GM19467 (cell line): Measurements from ENCODE around the gene MPPED1.

Source experiments
- ATAC-seq: cut with Tn5 transposase; IDR thresholded peaks from one replicate; pipeline ENCODE4 v1.9.1; 2021; ENCODE audit warnings: mild to moderate bottlenecking, moderate library complexity; ENCODE audit not compliant: unreplicated experiment

The MPPED1 gene

GRCh38 chr22:43535741-43536140, 123.9 kb downstream of the MPPED1 start:
- no peak for ATAC-seq

DNA sequence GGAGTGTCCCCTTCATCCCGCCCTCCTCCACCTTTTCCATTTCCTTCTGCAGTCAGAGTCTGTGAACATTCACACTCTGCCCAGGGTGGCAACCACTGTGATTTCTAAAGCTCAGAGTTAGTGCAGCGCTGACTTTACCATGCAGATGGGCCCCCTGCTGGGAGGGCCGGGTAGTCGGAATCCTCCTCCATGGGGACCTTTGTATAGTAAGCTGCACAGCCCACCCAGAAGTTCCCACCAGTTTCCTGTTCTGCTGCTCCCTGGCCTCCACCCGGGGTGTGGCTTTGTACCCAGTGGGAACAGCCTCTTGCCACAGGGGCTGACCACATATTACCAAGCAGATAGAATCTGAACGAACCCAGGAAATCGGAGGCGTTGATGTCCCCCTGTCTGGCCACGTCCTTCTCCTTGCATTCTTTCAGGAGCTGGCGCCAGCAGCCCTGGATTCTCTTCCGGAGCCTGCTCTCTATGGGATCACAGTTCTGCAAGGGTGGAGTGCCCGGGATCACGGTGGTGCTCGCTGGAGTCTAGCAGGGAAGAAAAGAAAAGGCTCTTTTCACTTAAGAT, 125.3 kb downstream of the MPPED1 start:
- ATAC-seq, result no peak

GRCh38 chr22:43539572-43540528, 128.0 kb downstream of the MPPED1 start:
- no peak for ATAC-seq

- ATAC-seq, result no peak
These were observed 128.7 kb downstream of the MPPED1 start for GRCh38 chr22:43540529-43540923.

GRCh38 chr22:43541022-43541421, 129.2 kb downstream of the MPPED1 start:
- ATAC-seq, result no peak

- ATAC-seq, result no peak
These were observed 129.9 kb downstream of the MPPED1 start for GRCh38 chr22:43541462-43542407.

- ATAC-seq, result no peak
These were observed 131.1 kb downstream of the MPPED1 start for GRCh38 chr22:43542681-43543521.

DNA sequence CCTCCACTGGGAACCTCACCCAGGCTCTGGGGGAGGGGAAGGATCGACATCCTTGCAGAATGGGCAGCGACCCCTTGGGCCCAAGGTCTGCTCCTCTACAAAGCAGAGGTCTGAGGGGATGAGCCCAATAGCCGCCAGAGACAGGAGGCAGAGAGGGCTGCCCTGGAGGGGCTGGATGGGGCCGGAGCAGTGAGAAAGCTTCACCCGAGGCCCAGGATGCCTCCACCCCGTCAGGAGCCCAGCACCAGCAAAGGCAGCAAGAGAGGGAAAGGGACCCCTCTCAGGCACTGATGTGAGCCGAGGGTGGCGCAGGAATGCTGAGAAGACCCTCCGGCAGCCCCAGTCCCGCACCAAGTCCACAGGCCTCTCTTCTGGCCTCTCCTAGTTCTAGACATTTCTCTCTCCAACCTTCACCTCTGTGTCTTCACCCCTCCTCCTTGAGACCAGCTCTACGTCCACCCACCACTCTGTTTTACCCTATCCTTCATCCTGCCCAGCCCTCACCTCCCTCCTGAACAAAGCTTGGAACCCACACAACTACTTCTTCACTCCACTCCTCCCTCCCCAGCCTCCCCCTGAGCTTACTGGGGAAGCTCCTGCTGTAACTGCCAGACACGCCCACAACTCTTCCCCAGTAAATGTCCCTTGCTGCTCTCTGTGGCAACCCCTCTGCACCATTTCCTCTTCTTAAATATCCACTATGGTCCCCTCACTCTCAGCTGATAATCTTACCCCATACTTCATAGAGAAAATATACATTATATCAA, 131.9 kb downstream of the MPPED1 start:
- no peak for ATAC-seq

DNA sequence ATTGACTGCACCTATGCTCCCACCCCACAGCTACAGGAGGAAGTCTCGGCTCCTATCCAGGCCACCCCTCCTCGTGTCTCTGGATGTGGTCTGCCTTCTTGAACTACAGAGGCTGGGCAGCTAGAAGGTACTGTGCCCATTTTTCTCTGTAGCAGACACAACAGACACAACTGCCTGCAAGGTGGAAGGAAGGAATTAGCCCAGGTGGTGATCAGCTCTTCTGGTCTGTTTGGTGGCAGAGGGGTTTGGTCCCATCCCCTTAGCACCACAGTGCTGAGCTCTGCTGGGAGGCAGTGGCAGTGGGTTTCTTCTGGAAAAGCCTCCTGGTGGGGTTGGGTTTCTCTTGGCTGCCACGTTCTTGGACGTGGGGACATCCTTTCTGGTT, 132.5 kb downstream of the MPPED1 start:
- ATAC-seq, result no peak

DNA sequence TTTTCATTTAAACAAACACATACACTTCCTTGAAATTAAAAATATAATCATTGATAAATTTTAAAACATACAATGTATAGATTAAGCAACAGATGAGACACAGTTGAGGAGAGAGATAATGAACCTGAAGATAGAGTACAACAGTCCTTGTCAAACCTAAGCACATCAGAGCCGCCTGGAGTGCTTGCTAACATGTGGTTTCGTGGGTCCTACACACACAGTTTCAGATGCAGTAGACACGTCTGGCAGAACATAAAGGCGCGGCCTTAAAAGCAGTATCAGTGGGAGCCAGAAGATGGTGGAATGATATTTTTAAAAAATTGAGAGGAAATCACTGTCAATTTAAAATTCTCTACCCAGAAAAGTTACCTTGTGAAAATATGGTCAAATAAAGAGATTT, 134.4 kb downstream of the MPPED1 start:
- ATAC-seq, result no peak

GRCh38 chr22:43550024-43550620, 138.3 kb downstream of the MPPED1 start:
- ATAC-seq, result no peak

DNA sequence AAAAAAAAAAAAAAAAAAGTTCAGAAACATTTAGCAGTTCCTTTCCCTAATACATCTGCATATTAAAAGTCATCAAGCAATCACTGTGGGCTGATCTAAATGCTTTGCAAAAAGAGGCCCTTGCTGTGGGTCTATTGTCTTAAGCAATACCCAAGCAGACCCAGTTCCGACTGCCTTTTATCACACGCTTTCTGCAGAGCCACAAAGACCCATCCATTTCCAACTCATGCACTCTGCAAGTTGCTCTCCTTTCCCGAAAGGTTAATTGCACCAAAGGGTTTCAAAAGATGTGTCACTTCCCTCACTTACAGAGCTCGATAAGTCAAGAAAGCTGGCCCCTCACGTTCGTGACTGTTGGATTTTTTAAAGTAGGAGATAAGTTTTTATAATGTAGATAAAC, 138.9 kb downstream of the MPPED1 start:
- no peak for ATAC-seq

GRCh38 chr22:43553451-43554258, 141.8 kb downstream of the MPPED1 start:
- ATAC-seq, result no peak

GRCh38 chr22:43554259-43554636, 142.4 kb downstream of the MPPED1 start:
- ATAC-seq, result no peak

DNA sequence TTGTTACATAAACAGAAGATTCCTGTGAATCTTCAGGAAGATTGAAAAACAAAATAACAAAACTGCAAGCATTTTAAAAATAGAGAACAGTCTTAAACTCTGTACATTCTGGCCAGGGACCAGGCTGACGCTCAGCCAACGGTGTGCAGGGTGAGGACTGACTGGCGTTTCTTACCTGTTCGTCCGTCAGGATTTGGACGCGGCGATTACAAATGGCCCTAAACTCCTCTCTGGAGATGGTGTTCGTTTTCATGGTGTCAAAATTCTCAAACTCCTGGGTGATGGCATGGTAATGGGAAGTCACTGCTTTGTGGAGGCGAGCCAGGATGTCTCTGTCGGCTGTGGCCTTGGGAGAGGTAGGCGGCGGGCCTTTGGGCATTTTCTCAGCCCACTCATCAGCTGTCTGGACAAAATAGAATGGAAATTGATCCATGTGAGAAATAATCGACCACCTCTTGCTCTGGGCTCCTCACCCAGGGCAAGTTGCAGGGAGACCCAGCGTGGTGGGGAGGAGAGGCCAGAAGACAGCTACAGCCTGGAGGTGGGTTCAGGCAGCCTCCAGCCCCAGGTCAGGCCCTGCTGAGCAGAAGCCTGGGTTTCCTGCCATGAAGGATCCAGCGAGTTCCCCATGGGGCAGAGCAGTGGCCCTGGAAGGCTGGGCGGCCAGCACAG, 143.0 kb downstream of the MPPED1 start:
- ATAC-seq, result no peak

DNA sequence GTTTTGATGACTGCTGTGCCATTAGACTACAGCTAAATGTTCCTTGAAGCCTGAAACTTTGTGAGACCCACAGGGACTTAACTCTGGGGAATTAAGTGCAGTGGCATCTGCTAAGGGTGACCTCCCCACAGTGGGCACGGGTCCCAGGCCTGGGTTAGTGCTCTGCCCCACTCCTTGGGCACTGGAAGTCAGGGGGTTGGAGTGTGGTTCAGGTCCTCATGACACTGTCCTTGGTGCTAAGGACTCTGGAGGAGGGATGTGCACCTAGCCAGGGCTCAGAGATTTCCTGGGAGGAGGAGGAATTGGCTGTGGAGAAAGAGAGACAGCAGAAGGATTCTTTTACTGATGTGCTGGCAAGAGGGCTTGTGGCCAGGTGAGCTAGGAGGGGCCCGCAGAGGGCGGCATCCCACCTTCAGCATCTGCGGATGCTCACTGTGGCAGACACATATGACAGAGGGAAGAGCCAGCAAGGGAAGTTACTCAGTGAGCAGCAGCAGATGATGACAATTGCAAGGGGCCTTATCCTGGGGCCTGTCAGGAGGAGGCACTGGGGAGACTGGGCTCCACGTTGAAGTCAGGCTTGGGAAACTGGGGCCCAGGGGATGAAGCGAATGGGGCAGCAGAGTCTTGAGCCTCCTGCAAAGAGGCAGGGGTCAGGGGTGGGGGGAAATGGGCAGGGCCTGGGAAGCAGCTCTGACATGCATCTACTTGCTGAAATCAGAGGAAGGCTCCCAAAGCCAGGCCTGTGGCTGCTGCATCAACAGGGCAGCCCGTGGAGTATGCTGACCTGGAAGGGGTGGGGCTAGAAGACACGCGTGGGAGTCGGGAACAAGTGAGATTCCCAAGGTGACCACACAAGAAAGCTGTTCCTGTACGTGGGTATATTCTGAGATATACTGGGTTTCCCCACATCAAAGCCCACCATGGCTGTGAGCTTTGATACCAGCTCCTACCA, 144.0 kb downstream of the MPPED1 start:
- no peak for ATAC-seq
